Measurements from ENCODE around the gene COMP. TPM values are rescaled to one million over a fixed set of nuclear protein-coding genes. Genes with fewer than 3 reads are reported as not detected.
A peak's percentile ranks its signal among the peaks of the same experiment; 100 is the strongest.

COMP gene
- polyA plus RNA-seq, 2 of the 4 experiments (the other 2 are of a cell fraction): not detected

GRCh38 chr19:18791315-18791678 lies 192 bp upstream of the COMP start:
- no peak for ATAC-seq
- FAIRE-seq: no peak
- no peak overlapping the region for H3K4me2 ChIP-seq
- POLR2A ChIA-PET: no interaction called here
- H3K4me1 ChIP-seq: peaks cover 17% of the 10 kb centered on the region; the same call in 1 of the 3 replicates
- no peaks in the 10 kb centered on the region for H3K9me3 ChIP-seq
- no peak for DNase-seq (ENCODE audit: low read depth in 1 of 2, low spot score in 1 of 2)
- no peak overlapping the region for H3K4me3 ChIP-seq
- 68% methylated on average over 12 of the region's 21 CpGs for WGBS (ENCODE audit: missing lambda C conversion rate)
- no peak for TF ChIP-seq ELK1 (IDR thresholded peaks at IDR 0.05; ENCODE audit: low read depth, low read length)
- no peak for TF ChIP-seq CEBPB (IDR thresholded peaks at IDR 0.05)
- TF ChIP-seq MAX (IDR thresholded peaks at IDR 0.05): no peak
- TF ChIP-seq KDM5A (IDR thresholded peaks at IDR 0.05): no peak
- TF ChIP-seq GATA3 (IDR thresholded peaks at IDR 0.05; ENCODE audit: borderline replicate concordance): no peak
- TF ChIP-seq EP300 (IDR thresholded peaks at IDR 0.05): no peak
- H3K27ac ChIP-seq: no peak overlapping the region
- CTCF ChIA-PET: no interaction called here

- CTCF ChIA-PET: interaction anchor here (1.2 kb wide), 1 partner anchor 57 kb away, joined by 3 read pairs; no protein-coding TSS in a partner anchor
- FAIRE-seq (no peak), ATAC-seq (peak; percentile 20 to 36; a peak in 4 of 6 replicates)
Observed at GRCh38 chr19:18789883-18790565, 1.1 kb downstream of the COMP start.

More at GRCh38 chr19:18789883-18790565, 1.1 kb downstream of the COMP start:
- DNase-seq (ENCODE audit: low read depth in 1 of 2, low spot score in 1 of 2): no peak
- no peak for TF ChIP-seq POLR2A (IDR thresholded peaks at IDR 0.05; ENCODE audit: low read length)
- TF ChIP-seq CHD4 (IDR thresholded peaks at IDR 0.05; ENCODE audit: borderline replicate concordance): no peak
- TF ChIP-seq KDM5A (IDR thresholded peaks at IDR 0.05): no peak
- no peak for TF ChIP-seq CHD2 (IDR thresholded peaks at IDR 0.05; ENCODE audit: low read length, partially characterized antibody)
- TF ChIP-seq USF2 (IDR thresholded peaks at IDR 0.05): no peak
- TF ChIP-seq EP300 (IDR thresholded peaks at IDR 0.05): no peak
- no peak for TF ChIP-seq RCOR1 (IDR thresholded peaks at IDR 0.05; ENCODE audit: low read depth, low read length)
- TF ChIP-seq CEBPB (IDR thresholded peaks at IDR 0.05): no peak
- TF ChIP-seq ZC3H11A (IDR thresholded peaks at IDR 0.05): no peak
- no peak for TF ChIP-seq SMC3 (IDR thresholded peaks at IDR 0.05)
- TF ChIP-seq ELK1 (IDR thresholded peaks at IDR 0.05; ENCODE audit: low read depth, low read length): no peak
- no peak for TF ChIP-seq HMGXB4 (CRISPR knock-in tag; IDR thresholded peaks at IDR 0.05; ENCODE audit: borderline replicate concordance)
- TF ChIP-seq ATOH8 (CRISPR knock-in tag; IDR thresholded peaks at IDR 0.05; ENCODE audit: low read depth): no peak
- TF ChIP-seq HEYL (CRISPR knock-in tag; IDR thresholded peaks at IDR 0.05): no peak
- no peak for TF ChIP-seq TFCP2L1 (CRISPR knock-in tag; IDR thresholded peaks at IDR 0.05)
- TF ChIP-seq HES2 (IDR thresholded peaks at IDR 0.05): no peak
- no peak for TF ChIP-seq PBX3 (IDR thresholded peaks at IDR 0.05)
- Histone ChIP-seq H3K4me3 (peak overlapping the region; percentile 31), H3K9me3 (no peaks in the 10 kb centered on the region), H3K4me1 (peaks cover 23% of the 10 kb centered on the region; the same call in 2 of the 3 replicates), H3K4me2 (peak overlapping the region; percentile 79), H3K27ac (no peak overlapping the region)
- 18% methylated on average over 30 of the region's 65 CpGs for WGBS (ENCODE audit: missing lambda C conversion rate)
- POLR2A ChIA-PET: no interaction called here
